Measurements from ENCODE around the gene TTLL13.
"Not testable (repeated sequence)": the region's sequence is repeated elsewhere in the genome, so short reads cannot be mapped to it uniquely, and the experiment has no call there.

Gene TTLL13

GRCh38 chr15:90291679-90292356 lies 42.5 kb downstream of the TTLL13 start:
- DNase-seq, result peak; percentile 44

- peak; percentile 36 for DNase-seq
Measured at GRCh38 chr15:90293040-90293810, 43.9 kb downstream of the TTLL13 start.

GRCh38 chr15:90294159-90294558 lies 44.8 kb downstream of the TTLL13 start:
- no peak for DNase-seq

DNA sequence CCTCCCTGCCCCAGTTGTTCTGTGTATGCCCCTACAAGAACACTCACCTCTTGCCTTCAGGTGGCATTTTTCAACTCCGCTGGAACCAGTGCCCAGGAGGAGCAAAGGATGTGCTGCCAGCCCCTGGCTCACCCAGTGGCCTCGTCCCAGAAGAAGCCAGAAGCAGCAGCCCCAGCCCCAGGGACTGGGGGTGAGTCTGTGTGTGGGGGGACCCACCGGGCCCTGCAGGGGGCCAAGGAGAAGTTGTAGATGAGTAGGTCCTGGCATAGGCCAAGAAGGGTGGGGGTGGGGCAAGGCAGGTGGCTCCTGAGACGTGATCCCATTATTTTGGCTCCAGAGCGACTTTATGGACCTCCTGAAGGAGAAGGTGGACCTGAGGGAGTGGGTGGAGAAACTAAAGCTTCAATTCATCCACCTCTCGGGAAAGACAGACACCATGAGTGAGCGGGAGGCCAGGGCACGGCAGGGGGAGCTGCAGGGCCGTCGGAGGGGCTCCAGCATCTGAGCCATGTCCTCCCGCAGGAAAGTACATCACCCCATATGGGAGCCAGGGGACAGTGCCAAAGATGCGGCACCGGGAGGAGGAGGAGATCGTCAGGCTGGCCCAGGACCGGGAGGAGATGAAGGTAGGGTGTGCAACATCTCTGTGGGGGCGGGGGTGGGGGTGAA lies 45.4 kb downstream of the TTLL13 start:
- no peak for DNase-seq

DNA sequence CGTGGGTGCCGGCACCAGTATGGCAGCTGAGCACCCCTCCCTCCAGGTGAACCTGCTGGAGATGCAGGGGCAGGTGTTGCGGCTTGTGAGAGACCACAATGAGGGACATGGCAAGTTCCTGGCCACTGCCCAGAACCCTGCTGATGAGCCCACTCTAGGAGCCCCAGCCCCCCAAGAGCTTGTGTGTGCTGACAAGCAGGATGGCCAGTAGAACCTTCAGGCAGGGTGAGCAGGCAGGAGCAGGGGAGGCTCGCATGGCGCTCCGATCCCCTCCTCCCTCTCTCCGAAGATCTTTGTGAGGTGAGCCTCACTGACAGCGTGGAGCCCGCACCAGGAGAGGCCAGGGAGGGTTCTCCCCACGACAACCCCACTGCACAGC lies 45.9 kb downstream of the TTLL13 start:
- DNase-seq, result no peak

DNA sequence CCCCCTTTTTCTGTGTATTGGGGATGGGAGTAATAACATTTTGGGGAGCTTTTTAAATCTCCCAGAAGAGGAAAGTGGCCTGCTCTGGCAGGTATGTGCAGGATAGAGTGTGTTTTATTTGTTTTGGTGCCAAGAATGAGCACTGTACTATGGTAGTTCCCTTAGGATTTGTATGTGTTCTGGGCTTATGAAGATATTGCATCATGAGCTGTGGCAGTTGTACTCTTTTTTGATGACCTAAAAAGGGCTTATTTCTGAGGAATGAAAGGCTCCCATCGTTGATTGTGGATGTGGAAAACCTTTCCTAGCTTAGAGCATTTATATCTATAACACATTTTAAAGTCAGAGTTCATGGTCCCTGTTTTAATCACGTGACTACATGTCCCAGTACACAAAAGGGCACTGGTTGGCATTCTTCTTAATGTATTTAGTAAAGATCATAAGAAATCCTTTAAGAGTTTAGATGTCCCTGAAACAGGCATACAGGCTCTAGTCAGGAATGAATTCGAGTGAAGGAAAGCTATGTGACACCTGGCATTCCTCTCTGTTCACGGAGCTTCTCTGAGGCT lies 47.0 kb downstream of the TTLL13 start:
- not testable (repeated sequence) for DNase-seq

GRCh38 chr15:90297021-90297420 lies 47.7 kb downstream of the TTLL13 start:
- DNase-seq, result no peak

DNA sequence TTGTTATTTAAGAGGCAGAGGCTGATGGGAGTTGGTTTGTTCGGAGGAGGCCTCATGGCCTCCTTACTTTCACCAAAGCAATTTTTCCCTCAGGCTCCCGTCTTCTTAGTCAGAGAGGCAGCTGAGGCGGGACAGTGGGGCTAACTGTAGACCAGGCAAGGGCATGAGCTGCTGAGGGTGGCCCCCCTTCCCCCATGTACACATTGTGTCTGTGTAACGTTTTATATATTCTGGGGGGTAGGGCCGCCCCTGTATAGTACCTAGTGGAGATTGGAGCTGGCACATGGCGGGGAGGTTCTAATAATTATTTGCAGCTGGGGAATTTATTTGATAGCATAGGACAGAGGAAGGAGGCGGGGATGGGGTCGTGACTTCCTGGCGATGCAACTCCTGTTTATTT lies 51.2 kb downstream of the TTLL13 start:
- no peak for DNase-seq

GRCh38 chr15:90300988-90301706 lies 51.8 kb downstream of the TTLL13 start:
- DNase-seq, result peak; percentile 32

GRCh38 chr15:90301707-90302300 lies 52.4 kb downstream of the TTLL13 start:
- DNase-seq, result no peak

GRCh38 chr15:90305355-90305754 lies 56.0 kb downstream of the TTLL13 start:
- not testable (repeated sequence) for DNase-seq

GRCh38 chr15:90305932-90306331 lies 56.6 kb downstream of the TTLL13 start:
- no peak for DNase-seq

GRCh38 chr15:90306560-90306959 lies 57.2 kb downstream of the TTLL13 start:
- no peak for DNase-seq

- no peak for DNase-seq
Measured at GRCh38 chr15:90307661-90308060, 58.3 kb downstream of the TTLL13 start.

GRCh38 chr15:90309020-90309419 lies 59.7 kb downstream of the TTLL13 start:
- DNase-seq, result no peak
